ENCODE measurements around the gene ZNF598.

ZNF598 gene

DNA sequence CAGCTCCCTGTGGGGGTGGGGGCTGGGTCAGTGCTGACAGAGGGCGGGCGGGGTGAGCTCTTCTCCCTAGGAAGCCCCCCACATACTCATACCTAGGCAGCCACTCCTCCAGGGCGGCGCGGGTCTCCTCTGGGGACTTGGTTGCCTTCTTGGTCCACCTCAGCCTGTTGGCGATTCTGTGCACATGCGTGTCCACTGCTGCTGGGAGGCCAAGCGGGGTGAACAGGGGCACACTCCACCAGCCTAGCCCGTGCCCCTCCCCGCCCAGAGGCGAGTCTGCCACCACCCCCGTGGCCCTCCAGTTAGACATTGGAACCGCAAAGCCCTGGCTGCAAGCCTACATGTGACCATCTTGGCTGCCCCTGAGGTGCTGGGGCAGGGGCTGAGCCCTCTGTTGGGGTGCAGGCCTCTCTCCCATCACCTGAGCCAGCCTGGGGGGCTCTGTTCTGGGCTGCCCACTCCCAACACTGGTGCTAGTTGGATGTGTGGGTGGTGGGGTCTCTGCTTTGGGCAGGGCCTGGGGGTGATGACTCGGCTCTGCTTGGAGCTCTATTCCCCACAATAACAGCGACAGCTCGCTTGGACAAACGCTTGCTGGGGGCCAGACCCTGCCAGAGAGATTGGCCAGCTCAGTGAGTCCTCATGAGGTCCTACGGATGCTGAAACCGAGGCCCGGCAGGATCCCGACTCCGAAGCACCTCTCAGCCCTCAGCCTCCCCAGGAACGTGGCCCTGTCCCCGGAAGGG is 30.6 kb upstream of the ZNF598 start:
- H2AK5ac ChIP-seq (ENCODE audit: low read depth, low read length) = no peak overlapping the region
- H3K27me3 ChIP-seq (ENCODE audit: control insufficient read depth in 3 of 3, insufficient read depth in 3 of 3, low read depth in 1 of 3, low read length in 3 of 3) = no peaks in the 10 kb centered on the region
- no peak overlapping the region for H4K91ac ChIP-seq (ENCODE audit: low read depth, low read length, poor library complexity)
- peak overlapping the region; percentile 44 for H3K9ac ChIP-seq (ENCODE audit: low read depth, low read length, poor library complexity)
- peak overlapping the region; percentile 22 for H2BK12ac ChIP-seq (ENCODE audit: low read length)
- H3K27ac ChIP-seq (replicated peaks; ENCODE audit: low read length) = no peak overlapping the region
- DNase-seq (ENCODE audit: low spot score) = no peak
- H3K4ac ChIP-seq (ENCODE audit: low read length) = peak overlapping the region; percentile 53
- no peak overlapping the region for H3K4me3 ChIP-seq (ENCODE audit: low read length in 2 of 2)
- no peak overlapping the region for H2BK15ac ChIP-seq (ENCODE audit: low read length)
- no peak overlapping the region for H4K8ac ChIP-seq (ENCODE audit: low read depth, low read length)
- H3K36me3 ChIP-seq (replicated peaks in 1 of 2; ENCODE audit: control insufficient read depth in 2 of 2, insufficient read depth in 2 of 2, low read length in 2 of 2) = peaks cover 0 to 8% of the 10 kb centered on the region in 2 donors
- no peak overlapping the region for H3K14ac ChIP-seq (ENCODE audit: low read length)
- H3K23ac ChIP-seq (ENCODE audit: low read depth, low read length, poor library complexity) = peak overlapping the region; percentile 43
- H3K9me3 ChIP-seq (replicated peaks in 1 of 2; ENCODE audit: control insufficient read depth in 2 of 2, insufficient read depth in 1 of 2, low read depth in 1 of 2, low read length in 2 of 2) = no peaks in the 10 kb centered on the region
- H2BK5ac ChIP-seq (ENCODE audit: low read length) = no peak overlapping the region
- H3K18ac ChIP-seq (ENCODE audit: low read length) = peak overlapping the region; percentile 28
- H3K4me2 ChIP-seq (ENCODE audit: insufficient read depth, low read length, poor library complexity, severe bottlenecking) = no peak overlapping the region
- H2BK120ac ChIP-seq (ENCODE audit: low read depth, low read length) = no peak overlapping the region
- peaks cover 4 to 19% of the 10 kb centered on the region in 2 donors for H3K4me1 ChIP-seq (ENCODE audit: control insufficient read depth in 2 of 2, insufficient read depth in 1 of 2, low read depth in 1 of 2, low read length in 2 of 2)
- whole genome bisulfite sequencing, 2 donors (ENCODE audit: extremely low coverage in 2 of 2, insufficient read length in 2 of 2, insufficient replicate concordance in 1 of 2) = no CpG with 5 or more reads among the region's 24 CpGs
- H3K79me1 ChIP-seq (ENCODE audit: low read depth, low read length) = peaks cover 4% of the 10 kb centered on the region
- H2AFZ ChIP-seq (ENCODE audit: low read length) = no peak overlapping the region

DNA sequence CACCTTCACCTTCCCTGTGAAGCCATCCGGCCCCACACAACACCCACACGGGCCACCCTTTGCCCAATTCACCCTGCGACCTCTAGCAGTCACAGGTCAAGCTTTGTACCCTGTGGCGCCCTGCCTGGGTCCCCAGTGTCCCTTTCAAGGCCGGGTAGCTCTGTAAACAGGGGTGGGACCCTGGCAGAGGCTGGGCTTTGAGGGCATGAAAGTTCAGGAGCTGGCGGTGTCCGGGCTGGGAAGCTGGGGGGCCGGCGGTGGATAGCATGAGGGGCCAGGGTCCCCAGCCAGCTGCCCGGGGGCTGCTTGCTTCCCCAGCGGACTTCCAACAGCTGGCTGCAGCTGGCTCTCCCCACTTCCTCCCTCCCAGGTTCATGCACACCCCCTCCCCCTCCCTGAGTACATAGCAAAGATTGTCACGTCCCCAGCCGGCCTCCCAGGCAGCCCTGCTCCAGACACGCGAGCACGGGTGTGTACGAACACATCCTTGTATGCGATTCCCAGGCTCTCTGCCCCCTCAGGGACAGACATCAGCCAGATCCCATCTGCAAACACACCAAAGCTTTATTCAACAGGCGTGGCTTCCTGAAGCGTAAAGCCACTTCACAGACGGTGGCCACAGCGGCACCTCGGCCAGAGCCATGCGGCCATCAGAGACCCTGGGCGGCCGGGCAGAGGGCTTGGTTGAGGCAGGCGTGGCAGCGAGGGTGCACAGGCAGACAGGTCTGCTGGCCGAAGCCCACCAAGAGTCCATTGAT is 29.8 kb upstream of the ZNF598 start:
- no peak overlapping the region for H3K18ac ChIP-seq (ENCODE audit: low read length)
- no peak overlapping the region for H4K91ac ChIP-seq (ENCODE audit: low read depth, low read length, poor library complexity)
- no peak overlapping the region for H3K14ac ChIP-seq (ENCODE audit: low read length)
- H3K4me2 ChIP-seq (ENCODE audit: insufficient read depth, low read length, poor library complexity, severe bottlenecking) = no peak overlapping the region
- H3K27ac ChIP-seq (replicated peaks; ENCODE audit: low read length) = no peak overlapping the region
- H2BK120ac ChIP-seq (ENCODE audit: low read depth, low read length) = no peak overlapping the region
- no peak for DNase-seq (ENCODE audit: low spot score)
- H2BK15ac ChIP-seq (ENCODE audit: low read length) = peak overlapping the region; percentile 37
- H3K4ac ChIP-seq (ENCODE audit: low read length) = no peak overlapping the region
- no peak overlapping the region for H3K4me3 ChIP-seq (ENCODE audit: low read length in 2 of 2)
- H3K9ac ChIP-seq (ENCODE audit: low read depth, low read length, poor library complexity) = peak overlapping the region; percentile 63
- H3K79me1 ChIP-seq (ENCODE audit: low read depth, low read length) = peaks cover 5% of the 10 kb centered on the region
- H3K36me3 ChIP-seq (replicated peaks in 1 of 2; ENCODE audit: control insufficient read depth in 2 of 2, insufficient read depth in 2 of 2, low read length in 2 of 2) = peaks cover 0 to 6% of the 10 kb centered on the region in 2 donors
- WGBS, 2 donors (ENCODE audit: extremely low coverage in 2 of 2, insufficient read length in 2 of 2, insufficient replicate concordance in 1 of 2) = no CpG with 5 or more reads among the region's 29 CpGs
- H3K27me3 ChIP-seq (ENCODE audit: control insufficient read depth in 3 of 3, insufficient read depth in 3 of 3, low read depth in 1 of 3, low read length in 3 of 3) = no peaks in the 10 kb centered on the region
- no peak overlapping the region for H2BK5ac ChIP-seq (ENCODE audit: low read length)
- peaks cover 4 to 19% of the 10 kb centered on the region in 2 donors for H3K4me1 ChIP-seq (ENCODE audit: control insufficient read depth in 2 of 2, insufficient read depth in 1 of 2, low read depth in 1 of 2, low read length in 2 of 2)
- peak overlapping the region; percentile 46 for H2BK12ac ChIP-seq (ENCODE audit: low read length)
- no peak overlapping the region for H2AFZ ChIP-seq (ENCODE audit: low read length)
- H2AK5ac ChIP-seq (ENCODE audit: low read depth, low read length) = no peak overlapping the region
- H3K23ac ChIP-seq (ENCODE audit: low read depth, low read length, poor library complexity) = peak overlapping the region; percentile 85
- no peak overlapping the region for H4K8ac ChIP-seq (ENCODE audit: low read depth, low read length)
- no peaks in the 10 kb centered on the region for H3K9me3 ChIP-seq (replicated peaks in 1 of 2; ENCODE audit: control insufficient read depth in 2 of 2, insufficient read depth in 1 of 2, low read depth in 1 of 2, low read length in 2 of 2)

DNA sequence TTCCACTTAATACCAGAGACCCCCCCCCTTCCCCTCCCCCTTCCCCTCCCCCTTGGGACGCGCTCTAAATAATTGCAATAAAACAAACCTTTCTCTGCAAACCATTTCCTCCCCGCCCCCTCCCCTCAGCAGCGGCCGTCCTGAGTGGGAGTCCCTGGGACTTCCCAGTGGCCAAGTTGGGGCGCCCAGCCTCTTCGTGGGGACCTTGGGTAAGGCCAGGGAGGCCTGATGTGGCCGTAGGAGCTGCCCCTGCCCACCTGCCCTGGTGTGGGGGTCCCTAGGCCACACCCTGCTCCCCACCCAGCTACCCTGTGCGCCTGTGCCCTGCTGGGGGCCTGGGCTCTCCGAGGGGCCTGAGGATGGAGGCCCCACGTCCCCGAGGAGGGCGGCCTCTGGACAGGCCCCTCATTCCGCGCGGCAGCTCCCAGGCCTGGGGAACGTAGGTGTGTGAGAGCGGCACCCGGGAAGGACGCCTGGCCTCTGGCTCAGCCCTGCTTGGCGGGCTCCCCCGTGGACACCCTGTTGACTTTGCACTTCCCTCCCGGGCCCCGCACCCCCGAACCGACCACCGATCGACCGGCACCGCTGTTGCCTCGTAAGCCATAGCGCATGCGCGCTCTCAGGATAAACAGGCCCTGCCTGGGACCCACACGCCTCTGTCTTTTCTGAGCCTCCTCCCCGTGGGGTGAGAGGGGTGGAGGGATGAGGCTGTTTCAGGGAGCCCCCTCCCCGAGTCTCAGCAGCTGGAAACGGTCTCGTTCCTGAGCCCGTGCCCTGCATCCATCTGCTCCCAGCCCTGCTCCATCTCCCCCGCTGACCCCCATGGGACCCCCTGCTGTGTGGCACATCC is 29.0 kb upstream of the ZNF598 start:
- Histone ChIP-seq H3K14ac (ENCODE audit: low read length) (no peak overlapping the region), H2AK5ac (ENCODE audit: low read depth, low read length) (peak overlapping the region; percentile 28), H2AFZ (ENCODE audit: low read length) (no peak overlapping the region), H3K4me2 (ENCODE audit: insufficient read depth, low read length, poor library complexity, severe bottlenecking) (no peak overlapping the region), H3K9me3 (replicated peaks in 1 of 2; ENCODE audit: control insufficient read depth in 2 of 2, insufficient read depth in 1 of 2, low read depth in 1 of 2, low read length in 2 of 2) (no peaks in the 10 kb centered on the region), H2BK120ac (ENCODE audit: low read depth, low read length) (no peak overlapping the region), H3K27me3 (ENCODE audit: control insufficient read depth in 3 of 3, insufficient read depth in 3 of 3, low read depth in 1 of 3, low read length in 3 of 3) (no peaks in the 10 kb centered on the region), H2BK12ac (ENCODE audit: low read length) (no peak overlapping the region), H2BK15ac (ENCODE audit: low read length) (peak overlapping the region; percentile 37), H3K36me3 (replicated peaks in 1 of 2; ENCODE audit: control insufficient read depth in 2 of 2, insufficient read depth in 2 of 2, low read length in 2 of 2) (peaks cover 0 to 6% of the 10 kb centered on the region in 2 donors), H4K8ac (ENCODE audit: low read depth, low read length) (peak overlapping the region; percentile 43), H3K23ac (ENCODE audit: low read depth, low read length, poor library complexity) (peak overlapping the region; percentile 43), H3K4me3 (ENCODE audit: low read length in 2 of 2) (no peak overlapping the region), H3K79me1 (ENCODE audit: low read depth, low read length) (peaks cover 5% of the 10 kb centered on the region), H3K4me1 (ENCODE audit: control insufficient read depth in 2 of 2, insufficient read depth in 1 of 2, low read depth in 1 of 2, low read length in 2 of 2) (peaks cover 5 to 24% of the 10 kb centered on the region in 2 donors), H3K27ac (replicated peaks; ENCODE audit: low read length) (no peak overlapping the region), H3K9ac (ENCODE audit: low read depth, low read length, poor library complexity) (peak overlapping the region; percentile 70), H3K18ac (ENCODE audit: low read length) (peak overlapping the region; percentile 48), H3K4ac (ENCODE audit: low read length) (no peak overlapping the region), H2BK5ac (ENCODE audit: low read length) (no peak overlapping the region), H4K91ac (ENCODE audit: low read depth, low read length, poor library complexity) (no peak overlapping the region)
- WGBS, 2 donors (ENCODE audit: extremely low coverage in 2 of 2, insufficient read length in 2 of 2, insufficient replicate concordance in 1 of 2) = no CpG with 5 or more reads among the region's 41 CpGs
- no peak for DNase-seq (ENCODE audit: low spot score)
